ENCODE data around the gene RECQL5.

GRCh38 chr17:75622771-75623273, 44.1 kb downstream of the RECQL5 start:
- TF ChIP-seq POLR2A (IDR thresholded peaks at IDR 0.05) (no peak), CTCF (IDR thresholded peaks at IDR 0.05) (no peak)
